Skeletal muscle tissue (tissue), 4 donors: Measurements from ENCODE around the gene KLHL3. TPM values are rescaled to one million over a fixed set of nuclear protein-coding genes. Genes with fewer than 3 reads are reported as not detected.
A peak's percentile ranks its signal among the peaks of the same experiment; 100 is the strongest.

ENCODE experiments used
- H3K27ac ChIP-seq: one replicate; pipeline ENCODE4 v1.7.0; 2013; ENCODE audit warnings: mild to moderate bottlenecking, low read depth, low read length, inconsistent platforms
- H3K27me3 ChIP-seq, 3 donors: one replicate each; pipeline ENCODE4 v1.7.0; 2013; ENCODE audit warnings: low read length in 3 of 3; ENCODE audit not compliant: control insufficient read depth in 3 of 3, insufficient read depth in 3 of 3
- H3K36me3 ChIP-seq, 3 donors: one replicate each; pipeline ENCODE4 v1.7.0; 2013; ENCODE audit warnings: low read length in 3 of 3; ENCODE audit not compliant: control insufficient read depth in 3 of 3, insufficient read depth in 3 of 3
- H3K4me1 ChIP-seq, 3 donors: one replicate each; pipeline ENCODE4 v1.7.0; 2013; ENCODE audit warnings: low read length in 3 of 3, mild to moderate bottlenecking in 3 of 3; ENCODE audit not compliant: control insufficient read depth in 3 of 3, insufficient read depth in 3 of 3
- H3K4me3 ChIP-seq, 3 donors: one replicate each; pipeline ENCODE4 v1.7.0; 2013; ENCODE audit warnings: low read length in 3 of 3
- H3K9ac ChIP-seq, 3 donors: one replicate each; pipeline ENCODE4 v1.7.0; 2013; ENCODE audit warnings: low read length in 3 of 3, mild to moderate bottlenecking in 3 of 3, moderate library complexity in 2 of 3, low read depth in 1 of 3
- H3K9me3 ChIP-seq, 3 donors: one replicate each; pipeline ENCODE4 v1.7.0; 2013; ENCODE audit warnings: low read length in 3 of 3; ENCODE audit not compliant: control insufficient read depth in 3 of 3
- total RNA-seq: library from RNA; depleted of rRNA; stranded (reverse); fragments of >200 nt; gene quantifications from one replicate; pipeline ENCODE4 v1.2.3, GENCODE V29; 2014
- donor health status: Osteomylitis.

The KLHL3 gene
- total RNA-seq, 1 donor from 2014 or later, result 4.2 TPM

- Histone ChIP-seq H3K9me3 (peaks cover 0 to 1% (median 0%) of the 10 kb centered on the region in 3 donors), H3K4me1 (no peaks in the 10 kb centered on the region), H3K27me3 (no peaks in the 10 kb centered on the region), H3K9ac (no peak overlapping the region), H3K4me3 (no peak overlapping the region), H3K36me3 (peaks cover 0 to 6% (median 0%) of the 10 kb centered on the region in 3 donors), H3K27ac (no peak overlapping the region)
These were observed 23.7 kb downstream of the KLHL3 start for GRCh38 chr5:137712139-137712667.

DNA sequence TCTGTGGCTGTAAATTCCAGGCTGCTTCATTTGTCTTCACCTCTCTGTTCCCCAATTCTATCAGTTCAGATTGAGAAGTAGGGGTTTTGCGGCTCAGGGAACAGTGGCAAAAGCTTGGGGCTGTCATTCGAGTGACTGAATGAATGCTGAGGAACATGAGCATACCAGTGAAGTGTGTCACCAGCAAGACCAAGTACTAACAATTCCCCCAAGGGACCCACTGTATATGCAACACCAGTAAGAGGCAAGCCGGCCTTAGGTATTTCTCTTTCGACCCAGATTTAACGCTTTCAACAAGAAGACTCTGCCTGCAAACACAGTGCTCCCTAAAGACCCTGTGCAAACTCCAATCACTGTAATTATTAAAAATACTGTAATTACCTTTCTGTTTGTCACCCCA lies 25.8 kb downstream of the KLHL3 start:
- H3K27me3 ChIP-seq, result no peaks in the 10 kb centered on the region
- peaks cover 0 to 8% (median 0%) of the 10 kb centered on the region in 3 donors for H3K36me3 ChIP-seq
- H3K9me3 ChIP-seq, result peaks cover 0 to 1% (median 0%) of the 10 kb centered on the region in 3 donors
- H3K9ac ChIP-seq, result no peak overlapping the region
- H3K27ac ChIP-seq, result no peak overlapping the region
- no peak overlapping the region for H3K4me3 ChIP-seq
- no peaks in the 10 kb centered on the region for H3K4me1 ChIP-seq

DNA sequence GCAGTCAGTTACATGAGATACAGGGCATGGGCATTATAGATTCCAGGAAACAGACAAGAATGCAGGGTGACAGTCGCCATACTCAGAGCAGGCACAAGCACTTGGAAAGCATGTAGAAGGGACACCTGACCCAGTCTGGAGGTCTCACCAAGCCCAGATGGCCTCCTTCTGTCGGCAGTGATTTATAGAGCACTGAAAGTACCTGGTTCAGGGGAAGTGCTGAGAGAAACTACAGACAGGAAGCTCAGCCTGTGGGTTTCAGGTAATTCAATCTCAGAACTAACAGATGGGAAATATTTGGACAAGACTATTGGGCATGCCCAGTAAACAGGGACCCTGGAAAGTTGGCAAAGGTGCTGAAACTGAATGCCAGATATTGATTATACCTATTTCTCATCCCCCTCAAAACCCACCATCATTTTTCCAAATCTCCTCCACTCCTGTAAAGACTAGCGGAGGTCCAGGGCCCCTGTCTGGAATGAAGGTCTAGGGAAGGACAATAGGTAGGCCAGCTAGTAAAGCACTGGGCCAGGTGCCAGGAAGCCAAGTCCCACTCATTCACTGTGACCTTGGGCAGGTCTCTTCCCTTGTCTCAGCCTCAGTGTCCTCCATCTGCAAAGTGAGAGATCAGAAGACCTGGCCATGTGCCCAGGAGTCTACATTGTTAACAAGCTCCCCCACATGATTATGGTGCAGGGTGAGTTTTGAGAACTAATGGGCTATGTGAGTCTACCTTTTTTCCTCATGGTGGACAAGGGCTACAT lies 26.9 kb downstream of the KLHL3 start:
- Histone ChIP-seq H3K36me3 (peaks cover 0 to 9% (median 0%) of the 10 kb centered on the region in 3 donors), H3K9ac (no peak overlapping the region), H3K9me3 (peaks cover 0 to 1% (median 0%) of the 10 kb centered on the region in 3 donors), H3K4me3 (no peak overlapping the region), H3K27ac (no peak overlapping the region), H3K27me3 (no peaks in the 10 kb centered on the region), H3K4me1 (no peaks in the 10 kb centered on the region)

- Histone ChIP-seq H3K27me3 (no peaks in the 10 kb centered on the region), H3K9ac (no peak overlapping the region), H3K27ac (no peak overlapping the region), H3K4me3 (no peak overlapping the region), H3K36me3 (peaks cover 0 to 9% (median 0%) of the 10 kb centered on the region in 3 donors), H3K9me3 (no peaks in the 10 kb centered on the region), H3K4me1 (no peaks in the 10 kb centered on the region)
These were observed 27.8 kb downstream of the KLHL3 start for GRCh38 chr5:137708062-137708461.

- Histone ChIP-seq H3K27ac (no peak overlapping the region), H3K9me3 (no peaks in the 10 kb centered on the region)
These were observed 29.0 kb downstream of the KLHL3 start for GRCh38 chr5:137706841-137707240.

GRCh38 chr5:137705106-137705505 lies 30.8 kb downstream of the KLHL3 start:
- H3K4me3 ChIP-seq, result no peak overlapping the region
- peaks cover 0 to 9% (median 0%) of the 10 kb centered on the region in 3 donors for H3K36me3 ChIP-seq
- H3K27ac ChIP-seq, result no peak overlapping the region

More at GRCh38 chr5:137706841-137707240, 29.0 kb downstream of the KLHL3 start:
- Histone ChIP-seq H3K27me3 (no peaks in the 10 kb centered on the region), H3K36me3 (peaks cover 0 to 9% (median 0%) of the 10 kb centered on the region in 3 donors), H3K4me3 (no peak overlapping the region), H3K9ac (no peak overlapping the region), H3K4me1 (no peaks in the 10 kb centered on the region)

DNA sequence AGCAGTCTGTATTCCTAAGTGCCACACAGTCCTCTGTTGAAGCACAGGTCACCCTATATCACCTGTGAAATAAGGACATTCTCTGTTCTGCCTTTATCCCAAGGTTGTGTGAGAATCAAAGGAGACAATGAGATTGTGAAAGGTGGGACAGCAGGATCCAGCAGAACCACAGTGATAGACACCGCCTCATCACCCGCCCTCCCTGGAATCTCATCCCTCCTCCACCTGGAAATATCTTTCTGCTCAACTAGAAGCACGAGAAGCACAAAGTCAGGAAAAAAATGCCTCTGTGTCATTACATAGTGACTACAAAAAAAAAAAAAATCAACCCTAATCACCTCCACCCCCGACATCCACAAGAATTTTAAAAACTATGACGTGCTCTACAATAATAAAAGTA lies 32.3 kb downstream of the KLHL3 start:
- Histone ChIP-seq H3K9ac (no peak overlapping the region), H3K4me3 (no peak overlapping the region), H3K36me3 (peaks cover 0 to 5% (median 0%) of the 10 kb centered on the region in 3 donors)

More at GRCh38 chr5:137705106-137705505, 30.8 kb downstream of the KLHL3 start:
- H3K4me1 ChIP-seq, result peaks cover 0 to 1% (median 0%) of the 10 kb centered on the region in 3 donors
- H3K9me3 ChIP-seq, result no peaks in the 10 kb centered on the region
- H3K27me3 ChIP-seq, result no peaks in the 10 kb centered on the region
- H3K9ac ChIP-seq, result no peak overlapping the region

DNA sequence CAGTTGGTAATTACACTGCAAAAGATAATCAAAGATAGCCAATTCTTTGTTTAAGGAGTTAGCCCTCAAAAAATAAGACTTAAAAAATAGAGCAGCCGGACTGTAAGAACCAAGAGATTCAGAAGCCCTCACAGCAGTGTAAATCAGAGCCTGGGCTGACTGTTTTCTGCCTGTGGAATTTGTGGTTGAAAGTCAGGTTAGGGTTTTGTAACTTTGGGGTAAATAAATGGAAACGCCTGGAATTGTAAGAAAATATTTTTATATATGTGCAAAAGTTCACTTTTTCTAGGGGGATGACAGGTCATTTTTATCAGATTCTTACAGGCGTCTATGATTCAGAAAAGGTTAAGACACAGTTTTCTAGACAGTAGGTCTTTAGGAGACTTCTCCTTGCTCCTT lies 35.6 kb downstream of the KLHL3 start:
- H3K27me3 ChIP-seq, result no peaks in the 10 kb centered on the region
- H3K36me3 ChIP-seq, result peaks cover 0 to 3% (median 2%) of the 10 kb centered on the region in 3 donors
- no peak overlapping the region for H3K4me3 ChIP-seq
- no peak overlapping the region for H3K9ac ChIP-seq
- H3K27ac ChIP-seq, result no peak overlapping the region
- H3K4me1 ChIP-seq, result peaks cover 8 to 17% (median 16%) of the 10 kb centered on the region in 3 donors
- H3K9me3 ChIP-seq, result no peaks in the 10 kb centered on the region

More for the DNA sequence above, 32.3 kb downstream of the KLHL3 start:
- Histone ChIP-seq H3K4me1 (peaks cover 8 to 14% (median 13%) of the 10 kb centered on the region in 3 donors), H3K27ac (no peak overlapping the region), H3K9me3 (no peaks in the 10 kb centered on the region), H3K27me3 (no peaks in the 10 kb centered on the region)

GRCh38 chr5:137699336-137700281 lies 36.3 kb downstream of the KLHL3 start:
- Histone ChIP-seq H3K4me3 (no peak overlapping the region), H3K27ac (peak overlapping the region; percentile 34), H3K9ac (no peak overlapping the region), H3K9me3 (no peaks in the 10 kb centered on the region), H3K36me3 (peaks cover 0 to 3% (median 0%) of the 10 kb centered on the region in 3 donors), H3K4me1 (peaks cover 8 to 20% (median 17%) of the 10 kb centered on the region in 3 donors), H3K27me3 (no peaks in the 10 kb centered on the region)
